ENCODE data around the gene BMI1.

The BMI1 gene

DNA sequence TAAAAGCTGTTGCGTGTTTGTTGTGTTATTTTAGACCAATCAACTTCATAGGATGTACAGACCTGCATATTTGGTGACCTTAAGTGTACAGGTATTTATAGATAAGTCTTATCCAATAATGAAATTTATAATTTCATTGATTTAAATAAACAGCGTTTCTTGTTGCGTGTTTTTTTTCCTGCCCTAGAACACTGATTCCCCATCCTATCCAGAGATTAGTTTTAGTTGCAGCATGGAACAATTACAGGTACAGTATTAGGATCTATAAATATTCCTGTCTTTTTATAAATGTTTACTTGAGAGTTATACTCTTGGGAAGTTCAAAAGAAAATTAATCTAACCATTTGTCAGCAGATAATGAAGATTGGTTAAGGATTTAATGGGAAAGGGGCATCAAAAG lies 2.1 kb upstream of the BMI1 start:
- no peak for TF ChIP-seq ZC3H10 (CRISPR knock-in tag; IDR thresholded peaks at IDR 0.05)
- no peak for TF ChIP-seq ZFP30 (CRISPR knock-in tag; IDR thresholded peaks at IDR 0.05)
- TF ChIP-seq CSDC2 (CRISPR knock-in tag; IDR thresholded peaks at IDR 0.05): no peak
- TF ChIP-seq ESRRG (CRISPR knock-in tag; IDR thresholded peaks at IDR 0.05): no peak
- no peak for ATAC-seq

- ATAC-seq: no peak
- TF ChIP-seq PPARA (CRISPR knock-in tag; IDR thresholded peaks at IDR 0.05; ENCODE audit: borderline replicate concordance) (no peak), RARB (CRISPR knock-in tag; IDR thresholded peaks at IDR 0.05) (no peak), ZNF565 (CRISPR knock-in tag; conservative IDR thresholded peaks at IDR 0.05; ENCODE audit: low read depth) (no peak), CSDC2 (CRISPR knock-in tag; IDR thresholded peaks at IDR 0.05) (no peak), POU6F1 (CRISPR knock-in tag; IDR thresholded peaks at IDR 0.05; ENCODE audit: borderline replicate concordance, low read depth) (no peak), ARNTL (CRISPR knock-in tag; IDR thresholded peaks at IDR 0.05; ENCODE audit: borderline replicate concordance, low read depth) (no peak), GLIS3 (CRISPR knock-in tag; IDR thresholded peaks at IDR 0.05) (no peak), ZFP30 (CRISPR knock-in tag; IDR thresholded peaks at IDR 0.05) (no peak), ZFP3 (CRISPR knock-in tag; IDR thresholded peaks at IDR 0.05) (no peak), ZNF70 (CRISPR knock-in tag; IDR thresholded peaks at IDR 0.05) (no peak), ESRRG (CRISPR knock-in tag; IDR thresholded peaks at IDR 0.05) (no peak)
- TF ChIP-seq, protein P1, sequence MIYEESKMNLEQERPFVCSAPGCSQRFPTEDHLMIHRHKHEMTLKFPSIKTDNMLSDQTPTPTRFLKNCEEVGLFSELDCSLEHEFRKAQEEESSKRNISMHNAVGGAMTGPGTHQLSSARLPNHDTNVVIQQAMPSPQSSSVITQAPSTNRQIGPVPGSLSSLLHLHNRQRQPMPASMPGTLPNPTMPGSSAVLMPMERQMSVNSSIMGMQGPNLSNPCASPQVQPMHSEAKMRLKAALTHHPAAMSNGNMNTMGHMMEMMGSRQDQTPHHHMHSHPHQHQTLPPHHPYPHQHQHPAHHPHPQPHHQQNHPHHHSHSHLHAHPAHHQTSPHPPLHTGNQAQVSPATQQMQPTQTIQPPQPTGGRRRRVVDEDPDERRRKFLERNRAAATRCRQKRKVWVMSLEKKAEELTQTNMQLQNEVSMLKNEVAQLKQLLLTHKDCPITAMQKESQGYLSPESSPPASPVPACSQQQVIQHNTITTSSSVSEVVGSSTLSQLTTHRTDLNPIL (CRISPR knock-in tag; IDR thresholded peaks at IDR 0.05; ENCODE audit: low read depth): no peak
- TF ChIP-seq, protein P2, sequence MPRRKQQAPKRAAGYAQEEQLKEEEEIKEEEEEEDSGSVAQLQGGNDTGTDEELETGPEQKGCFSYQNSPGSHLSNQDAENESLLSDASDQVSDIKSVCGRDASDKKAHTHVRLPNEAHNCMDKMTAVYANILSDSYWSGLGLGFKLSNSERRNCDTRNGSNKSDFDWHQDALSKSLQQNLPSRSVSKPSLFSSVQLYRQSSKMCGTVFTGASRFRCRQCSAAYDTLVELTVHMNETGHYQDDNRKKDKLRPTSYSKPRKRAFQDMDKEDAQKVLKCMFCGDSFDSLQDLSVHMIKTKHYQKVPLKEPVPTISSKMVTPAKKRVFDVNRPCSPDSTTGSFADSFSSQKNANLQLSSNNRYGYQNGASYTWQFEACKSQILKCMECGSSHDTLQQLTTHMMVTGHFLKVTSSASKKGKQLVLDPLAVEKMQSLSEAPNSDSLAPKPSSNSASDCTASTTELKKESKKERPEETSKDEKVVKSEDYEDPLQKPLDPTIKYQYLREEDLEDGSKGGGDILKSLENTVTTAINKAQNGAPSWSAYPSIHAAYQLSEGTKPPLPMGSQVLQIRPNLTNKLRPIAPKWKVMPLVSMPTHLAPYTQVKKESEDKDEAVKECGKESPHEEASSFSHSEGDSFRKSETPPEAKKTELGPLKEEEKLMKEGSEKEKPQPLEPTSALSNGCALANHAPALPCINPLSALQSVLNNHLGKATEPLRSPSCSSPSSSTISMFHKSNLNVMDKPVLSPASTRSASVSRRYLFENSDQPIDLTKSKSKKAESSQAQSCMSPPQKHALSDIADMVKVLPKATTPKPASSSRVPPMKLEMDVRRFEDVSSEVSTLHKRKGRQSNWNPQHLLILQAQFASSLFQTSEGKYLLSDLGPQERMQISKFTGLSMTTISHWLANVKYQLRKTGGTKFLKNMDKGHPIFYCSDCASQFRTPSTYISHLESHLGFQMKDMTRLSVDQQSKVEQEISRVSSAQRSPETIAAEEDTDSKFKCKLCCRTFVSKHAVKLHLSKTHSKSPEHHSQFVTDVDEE (CRISPR knock-in tag; IDR thresholded peaks at IDR 0.05): no peak
- TF ChIP-seq, protein P3, sequence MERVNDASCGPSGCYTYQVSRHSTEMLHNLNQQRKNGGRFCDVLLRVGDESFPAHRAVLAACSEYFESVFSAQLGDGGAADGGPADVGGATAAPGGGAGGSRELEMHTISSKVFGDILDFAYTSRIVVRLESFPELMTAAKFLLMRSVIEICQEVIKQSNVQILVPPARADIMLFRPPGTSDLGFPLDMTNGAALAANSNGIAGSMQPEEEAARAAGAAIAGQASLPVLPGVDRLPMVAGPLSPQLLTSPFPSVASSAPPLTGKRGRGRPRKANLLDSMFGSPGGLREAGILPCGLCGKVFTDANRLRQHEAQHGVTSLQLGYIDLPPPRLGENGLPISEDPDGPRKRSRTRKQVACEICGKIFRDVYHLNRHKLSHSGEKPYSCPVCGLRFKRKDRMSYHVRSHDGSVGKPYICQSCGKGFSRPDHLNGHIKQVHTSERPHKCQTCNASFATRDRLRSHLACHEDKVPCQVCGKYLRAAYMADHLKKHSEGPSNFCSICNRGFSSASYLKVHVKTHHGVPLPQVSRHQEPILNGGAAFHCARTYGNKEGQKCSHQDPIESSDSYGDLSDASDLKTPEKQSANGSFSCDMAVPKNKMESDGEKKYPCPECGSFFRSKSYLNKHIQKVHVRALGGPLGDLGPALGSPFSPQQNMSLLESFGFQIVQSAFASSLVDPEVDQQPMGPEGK (CRISPR knock-in tag; IDR thresholded peaks at IDR 0.05; ENCODE audit: borderline replicate concordance): no peak
Measured at GRCh38 chr10:22319547-22319979, 1.3 kb upstream of the BMI1 start.

GRCh38 chr10:22319980-22320558 lies 830 bp upstream of the BMI1 start:
- no peak for TF ChIP-seq POU6F1 (CRISPR knock-in tag; IDR thresholded peaks at IDR 0.05; ENCODE audit: borderline replicate concordance, low read depth)
- TF ChIP-seq, protein P2 (CRISPR knock-in tag; IDR thresholded peaks at IDR 0.05): no peak
- TF ChIP-seq ISL1 (CRISPR knock-in tag; IDR thresholded peaks at IDR 0.05): no peak
- no peak for TF ChIP-seq ZNF8 (CRISPR knock-in tag; IDR thresholded peaks at IDR 0.05)
- no peak for TF ChIP-seq ZC3H10 (CRISPR knock-in tag; IDR thresholded peaks at IDR 0.05)
- no peak for TF ChIP-seq ARNTL (CRISPR knock-in tag; IDR thresholded peaks at IDR 0.05; ENCODE audit: borderline replicate concordance, low read depth)
- TF ChIP-seq PPARA (CRISPR knock-in tag; IDR thresholded peaks at IDR 0.05; ENCODE audit: borderline replicate concordance): no peak
- TF ChIP-seq, protein P1 (CRISPR knock-in tag; IDR thresholded peaks at IDR 0.05; ENCODE audit: low read depth): no peak
- TF ChIP-seq ZNF565 (CRISPR knock-in tag; conservative IDR thresholded peaks at IDR 0.05; ENCODE audit: low read depth): no peak
- no peak for TF ChIP-seq RARB (CRISPR knock-in tag; IDR thresholded peaks at IDR 0.05)
- no peak for ATAC-seq
